Measurements from ENCODE around the gene MAP3K15.
A peak's percentile ranks its signal among the peaks of the same experiment; 100 is the strongest.

Gene MAP3K15, protein sequence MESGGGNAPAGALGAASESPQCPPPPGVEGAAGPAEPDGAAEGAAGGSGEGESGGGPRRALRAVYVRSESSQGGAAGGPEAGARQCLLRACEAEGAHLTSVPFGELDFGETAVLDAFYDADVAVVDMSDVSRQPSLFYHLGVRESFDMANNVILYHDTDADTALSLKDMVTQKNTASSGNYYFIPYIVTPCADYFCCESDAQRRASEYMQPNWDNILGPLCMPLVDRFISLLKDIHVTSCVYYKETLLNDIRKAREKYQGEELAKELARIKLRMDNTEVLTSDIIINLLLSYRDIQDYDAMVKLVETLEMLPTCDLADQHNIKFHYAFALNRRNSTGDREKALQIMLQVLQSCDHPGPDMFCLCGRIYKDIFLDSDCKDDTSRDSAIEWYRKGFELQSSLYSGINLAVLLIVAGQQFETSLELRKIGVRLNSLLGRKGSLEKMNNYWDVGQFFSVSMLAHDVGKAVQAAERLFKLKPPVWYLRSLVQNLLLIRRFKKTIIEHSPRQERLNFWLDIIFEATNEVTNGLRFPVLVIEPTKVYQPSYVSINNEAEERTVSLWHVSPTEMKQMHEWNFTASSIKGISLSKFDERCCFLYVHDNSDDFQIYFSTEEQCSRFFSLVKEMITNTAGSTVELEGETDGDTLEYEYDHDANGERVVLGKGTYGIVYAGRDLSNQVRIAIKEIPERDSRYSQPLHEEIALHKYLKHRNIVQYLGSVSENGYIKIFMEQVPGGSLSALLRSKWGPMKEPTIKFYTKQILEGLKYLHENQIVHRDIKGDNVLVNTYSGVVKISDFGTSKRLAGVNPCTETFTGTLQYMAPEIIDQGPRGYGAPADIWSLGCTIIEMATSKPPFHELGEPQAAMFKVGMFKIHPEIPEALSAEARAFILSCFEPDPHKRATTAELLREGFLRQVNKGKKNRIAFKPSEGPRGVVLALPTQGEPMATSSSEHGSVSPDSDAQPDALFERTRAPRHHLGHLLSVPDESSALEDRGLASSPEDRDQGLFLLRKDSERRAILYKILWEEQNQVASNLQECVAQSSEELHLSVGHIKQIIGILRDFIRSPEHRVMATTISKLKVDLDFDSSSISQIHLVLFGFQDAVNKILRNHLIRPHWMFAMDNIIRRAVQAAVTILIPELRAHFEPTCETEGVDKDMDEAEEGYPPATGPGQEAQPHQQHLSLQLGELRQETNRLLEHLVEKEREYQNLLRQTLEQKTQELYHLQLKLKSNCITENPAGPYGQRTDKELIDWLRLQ (N-terminal part only)

DNA sequence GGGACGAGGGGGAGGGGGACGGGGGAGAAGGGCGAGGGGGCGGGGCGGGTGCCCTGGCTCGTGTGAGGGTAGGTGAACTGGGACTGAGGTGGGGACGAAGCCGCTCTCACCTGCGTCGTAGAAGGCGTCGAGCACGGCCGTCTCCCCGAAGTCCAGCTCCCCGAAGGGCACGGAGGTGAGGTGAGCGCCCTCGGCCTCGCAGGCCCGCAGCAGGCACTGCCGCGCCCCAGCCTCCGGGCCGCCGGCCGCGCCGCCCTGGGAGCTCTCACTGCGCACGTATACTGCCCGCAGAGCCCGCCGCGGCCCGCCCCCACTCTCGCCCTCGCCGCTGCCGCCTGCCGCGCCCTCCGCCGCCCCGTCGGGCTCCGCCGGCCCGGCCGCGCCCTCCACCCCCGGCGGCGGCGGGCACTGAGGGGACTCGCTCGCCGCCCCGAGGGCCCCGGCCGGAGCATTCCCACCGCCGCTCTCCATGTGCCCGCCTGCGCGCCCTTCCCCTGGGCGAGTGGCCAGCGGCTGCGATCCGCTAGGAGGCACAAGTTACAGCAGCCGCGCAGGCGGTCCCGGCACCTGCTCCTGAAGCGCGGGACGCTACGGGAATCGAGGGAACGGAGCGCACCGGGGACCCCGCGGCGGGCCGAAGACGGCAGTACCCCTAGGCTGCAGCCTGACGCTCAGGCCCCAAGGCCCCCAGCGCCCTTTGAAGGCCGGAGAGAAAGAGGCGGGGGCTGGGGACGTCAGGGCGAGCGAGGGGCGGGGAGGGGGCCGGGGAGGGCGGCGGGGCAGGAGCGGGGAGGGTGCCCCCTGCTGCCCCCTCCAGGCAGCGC, at the start of gene MAP3K15:
TSS of gene MAP3K15 (minus strand) at position 718 of the 824 bp plus-strand sequence. CDS start at position 471, 247 bp downstream.
- DNase-seq, result peak; percentile 7 to 42

DNA sequence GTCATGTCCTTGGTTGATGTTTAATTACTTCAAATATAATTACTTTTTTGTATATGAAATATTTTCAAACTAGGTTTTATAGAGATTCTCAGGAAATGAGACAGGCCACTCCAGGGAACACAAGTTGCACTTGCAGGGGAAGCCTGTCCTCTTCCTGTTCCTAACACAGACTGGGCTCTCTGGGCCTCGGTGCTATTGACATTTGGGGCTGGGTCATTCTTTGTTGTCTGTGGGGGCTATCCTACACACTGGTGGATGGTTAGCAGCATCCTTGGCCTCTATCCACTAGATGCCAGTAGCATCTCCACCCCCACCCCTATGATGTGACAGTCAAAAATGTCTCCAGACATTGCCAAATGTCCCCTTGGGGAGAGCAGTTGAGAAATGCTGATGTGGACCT, 49.3 kb upstream of the MAP3K15 start:
- DNase-seq, result no peak

DNA sequence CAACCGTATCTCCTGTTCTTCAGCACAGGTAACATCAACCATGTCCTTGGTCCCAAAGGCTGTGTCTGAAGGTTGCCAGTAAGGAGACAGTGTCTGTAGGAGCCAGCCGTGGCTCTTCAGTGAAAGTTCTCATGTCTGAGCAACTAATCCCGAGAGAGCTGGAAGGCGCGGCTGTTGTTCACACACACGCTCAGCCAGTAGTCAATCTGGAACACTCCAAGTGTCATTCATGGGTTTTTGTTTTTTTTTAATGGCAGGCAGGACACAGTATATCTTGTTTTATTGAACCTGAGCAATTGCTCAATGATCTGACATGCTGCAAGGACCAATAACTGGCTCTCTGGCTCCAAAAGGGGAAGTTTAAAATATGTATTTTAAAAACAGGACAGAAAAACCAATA, 48.4 kb upstream of the MAP3K15 start:
- DNase-seq, result no peak

DNA sequence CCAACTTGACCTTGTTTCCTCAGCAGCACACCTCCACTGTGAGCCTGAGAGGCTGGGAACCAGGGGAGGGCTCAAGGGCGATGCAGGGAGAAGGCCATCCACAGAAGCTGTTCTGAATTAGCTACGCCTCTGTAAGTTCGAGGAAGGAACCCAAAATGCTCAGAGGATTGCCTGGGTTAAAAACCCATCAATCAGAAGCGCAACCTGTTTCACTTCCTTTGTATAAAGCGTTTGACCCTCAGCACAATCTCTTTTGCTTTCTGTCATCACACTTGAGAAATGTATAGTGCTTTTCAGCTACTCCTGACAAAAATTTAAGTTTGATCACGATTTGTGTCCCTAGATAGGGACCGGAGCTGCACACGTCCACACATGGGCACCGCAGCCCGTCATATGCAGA, 48.0 kb upstream of the MAP3K15 start:
- DNase-seq, result no peak

DNA sequence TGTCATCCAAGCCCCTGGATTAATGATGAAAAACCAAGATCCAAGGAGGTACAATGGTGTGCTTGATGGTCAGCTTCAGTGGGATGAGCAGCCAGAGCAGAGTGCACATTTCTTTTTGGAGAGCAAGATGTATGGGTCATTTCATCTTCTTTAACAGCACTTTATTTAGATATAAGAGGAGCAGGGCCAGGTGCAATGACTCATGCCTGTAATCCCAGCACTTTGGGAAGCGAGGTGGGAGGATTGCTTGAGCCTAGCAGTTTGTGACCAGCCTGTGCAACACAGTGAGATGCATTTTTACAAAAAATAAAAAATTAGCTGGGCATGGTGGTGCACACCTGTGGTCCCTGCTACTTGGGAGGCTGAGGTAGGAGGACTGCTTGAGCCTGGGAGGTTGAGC, 45.3 kb upstream of the MAP3K15 start:
- DNase-seq, result no peak

DNA sequence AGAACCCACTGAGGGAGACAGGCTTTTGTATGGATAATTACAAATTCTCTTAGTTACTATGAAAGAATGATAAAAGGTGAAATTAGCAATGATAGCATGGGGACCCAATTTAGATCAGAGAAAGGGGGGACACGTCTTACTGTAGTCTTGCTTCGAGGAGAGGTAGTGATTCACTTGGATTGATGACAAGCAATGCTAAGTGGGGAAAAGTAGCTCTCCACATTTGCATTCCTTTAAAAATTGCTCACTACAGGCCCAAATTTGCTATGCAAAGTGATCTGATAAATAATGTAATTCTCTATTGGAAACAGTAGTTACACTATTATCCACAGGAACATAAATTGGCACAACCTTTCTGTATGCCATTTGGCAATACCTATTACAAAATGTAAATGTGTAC, 42.5 kb upstream of the MAP3K15 start:
- DNase-seq, result no peak

DNA sequence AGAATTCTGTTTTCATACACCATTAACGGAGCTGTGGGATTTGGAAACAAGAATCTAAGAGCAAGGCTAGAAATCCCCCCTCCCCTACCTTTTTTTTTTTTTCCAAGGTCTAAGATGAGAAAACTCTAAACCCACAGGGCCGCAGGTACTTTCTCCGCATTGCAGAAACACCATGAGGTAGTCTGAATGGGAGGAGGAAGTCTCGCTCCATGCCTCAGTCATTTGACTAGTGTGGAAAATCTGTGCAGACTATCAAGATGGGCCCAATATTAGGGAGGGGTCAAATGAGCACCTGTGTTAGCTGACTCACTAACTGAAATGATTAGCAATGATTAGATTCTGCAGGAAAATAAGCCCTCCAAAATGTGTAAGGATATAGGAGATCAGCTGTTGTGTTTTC, 40.9 kb upstream of the MAP3K15 start:
- DNase-seq, result no peak

DNA sequence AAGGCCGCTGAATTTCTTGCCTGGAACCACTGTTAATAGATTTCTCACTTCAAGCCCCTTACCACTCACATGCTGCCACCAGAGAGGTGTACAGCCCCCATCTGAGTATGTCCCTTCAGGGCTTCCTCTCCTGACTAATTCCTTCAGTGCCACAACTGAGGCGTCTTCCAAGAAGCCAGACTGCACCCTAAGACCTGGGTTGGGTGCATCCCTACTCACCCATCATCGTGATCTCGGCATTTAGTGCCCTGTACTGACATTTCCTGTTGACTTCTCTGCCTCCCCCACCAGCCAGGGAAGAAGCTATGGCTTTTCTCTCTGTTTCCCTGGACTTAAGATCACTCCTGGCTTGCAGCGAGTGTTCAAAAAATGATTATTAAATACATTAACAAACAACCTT, 40.4 kb upstream of the MAP3K15 start:
- DNase-seq, result no peak

DNA sequence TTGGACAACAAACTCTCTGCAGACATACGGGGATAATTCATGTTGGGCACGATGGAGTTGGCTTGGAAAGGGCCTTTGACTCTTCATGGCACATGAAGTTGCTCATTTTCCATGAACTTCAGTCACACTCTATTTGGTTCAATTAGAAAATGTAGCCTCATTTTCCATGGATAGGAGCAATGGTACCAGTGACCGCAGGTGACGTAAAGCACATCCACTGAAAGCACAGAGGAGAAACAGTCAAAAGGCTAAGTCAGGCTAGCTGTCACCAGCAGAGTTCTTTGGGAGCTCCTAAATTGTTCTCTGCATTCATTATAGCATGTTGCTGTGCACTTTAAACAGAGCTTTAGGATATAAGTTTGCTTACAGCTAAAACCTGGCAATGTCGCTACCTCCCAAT, 39.9 kb upstream of the MAP3K15 start:
- no peak for DNase-seq

DNA sequence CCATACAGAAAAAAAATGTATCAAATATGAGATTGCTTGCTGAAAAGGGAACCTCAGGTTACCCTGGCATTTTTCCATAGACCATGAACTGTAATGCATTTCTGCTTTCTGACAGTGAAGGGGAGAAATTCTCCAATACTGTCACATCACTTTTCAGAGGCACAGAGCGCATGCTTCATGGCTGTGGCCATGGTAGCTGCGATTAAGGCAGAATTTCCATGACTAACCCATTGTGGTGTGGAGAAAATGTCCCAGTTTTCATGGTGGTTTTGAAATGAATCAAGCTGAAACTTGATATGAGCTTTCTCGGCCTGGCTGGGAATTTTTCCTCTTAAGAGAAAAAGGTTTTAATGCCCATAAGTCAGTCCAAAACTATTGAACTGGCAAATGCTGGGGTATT, 39.5 kb upstream of the MAP3K15 start:
- no peak for DNase-seq

DNA sequence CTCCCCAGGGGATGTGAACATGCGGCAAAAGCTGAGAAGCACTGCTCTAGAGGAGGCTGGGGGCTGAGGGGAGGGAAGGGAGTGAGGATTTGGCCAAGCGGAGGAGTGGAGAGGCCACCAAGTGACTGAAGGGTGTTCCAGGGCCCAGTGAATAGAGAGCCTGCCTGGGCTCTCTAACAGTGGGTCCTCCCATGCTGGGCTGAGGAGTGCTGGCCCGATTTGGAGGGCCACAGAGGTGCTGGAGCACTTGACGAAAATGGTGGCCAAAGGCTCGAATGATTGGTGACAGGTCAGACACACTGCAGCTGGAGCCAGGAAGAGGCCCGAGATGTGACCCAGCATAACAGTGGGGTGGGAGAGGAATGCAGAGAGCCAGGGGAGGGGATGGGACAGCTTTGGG, 37.5 kb upstream of the MAP3K15 start:
- no peak for DNase-seq

DNA sequence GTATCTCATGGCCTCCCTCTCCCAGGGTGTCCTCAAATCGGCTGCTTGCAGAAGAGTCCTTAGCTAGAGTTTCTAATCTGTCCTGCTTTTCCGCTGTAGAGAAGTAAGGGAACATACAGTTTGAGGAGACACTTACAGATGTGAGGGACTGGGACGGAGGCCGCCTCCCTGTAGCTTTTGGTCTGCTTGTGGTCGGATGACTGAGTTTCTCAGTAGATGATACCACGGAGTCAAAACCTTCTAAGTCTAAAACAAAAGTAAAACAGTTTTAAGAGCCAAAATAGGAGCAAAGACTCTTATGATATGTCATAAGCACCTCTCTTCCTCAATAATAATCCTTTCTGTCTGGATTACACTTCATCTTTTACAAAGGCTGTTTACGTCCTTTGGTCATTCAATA, 34.5 kb upstream of the MAP3K15 start:
- DNase-seq, result no peak

DNA sequence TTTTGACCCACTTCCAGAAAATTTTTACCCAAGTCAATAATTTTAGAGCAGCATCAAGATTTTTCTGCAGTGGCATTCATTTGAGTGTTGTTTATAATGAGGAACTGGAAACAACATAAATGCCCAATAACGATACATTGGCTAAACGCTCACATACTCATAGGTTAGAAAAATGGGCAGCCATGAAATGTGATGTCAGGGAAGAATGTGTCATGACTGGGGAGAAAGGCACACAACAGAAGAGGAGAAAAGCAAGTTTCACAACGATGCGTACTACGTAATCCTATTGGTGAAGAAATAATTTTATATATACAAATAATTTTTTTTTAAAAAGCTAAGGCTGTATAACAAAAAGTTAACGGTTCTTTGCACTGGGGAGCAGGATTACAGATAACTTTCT, 33.6 kb upstream of the MAP3K15 start:
- DNase-seq, result no peak

DNA sequence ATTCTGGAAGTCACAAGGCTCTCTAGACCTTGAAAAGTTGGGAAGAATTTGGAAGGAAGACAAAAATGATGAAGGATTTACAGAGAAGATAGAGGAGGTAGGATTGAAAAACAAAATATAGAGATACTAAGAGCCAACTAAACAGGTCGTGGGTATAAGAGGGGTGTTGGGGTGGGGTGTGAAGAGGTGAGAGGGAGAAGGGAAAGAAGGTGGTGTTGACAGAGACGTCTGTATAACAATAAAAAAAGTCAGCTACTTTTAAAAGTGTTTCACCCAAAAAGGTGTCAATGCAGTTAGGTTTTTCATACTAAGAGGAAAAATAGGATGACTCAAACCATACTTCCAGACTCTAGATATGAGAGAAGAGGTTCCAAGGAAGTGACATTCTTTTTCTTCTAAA, 33.0 kb upstream of the MAP3K15 start:
- DNase-seq, result no peak

DNA sequence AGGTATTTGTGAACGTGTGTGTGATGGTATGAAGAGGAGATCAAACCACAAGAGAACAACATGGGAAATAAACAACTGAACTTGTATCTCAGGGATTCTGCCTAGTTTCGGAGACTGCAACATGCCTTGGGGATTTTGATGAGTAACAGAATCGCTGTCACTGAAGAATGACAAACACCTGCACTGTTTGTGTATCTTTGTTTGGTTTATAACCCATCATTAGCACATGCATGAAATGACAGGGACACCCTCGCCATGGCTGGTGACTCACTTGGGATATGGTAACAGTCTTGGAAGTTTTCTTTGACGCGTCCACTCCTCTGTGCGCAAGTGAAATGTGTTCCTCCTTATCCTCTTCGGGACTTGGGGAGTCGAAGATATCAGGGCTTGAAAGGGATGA, 30.3 kb upstream of the MAP3K15 start:
- no peak for DNase-seq

DNA sequence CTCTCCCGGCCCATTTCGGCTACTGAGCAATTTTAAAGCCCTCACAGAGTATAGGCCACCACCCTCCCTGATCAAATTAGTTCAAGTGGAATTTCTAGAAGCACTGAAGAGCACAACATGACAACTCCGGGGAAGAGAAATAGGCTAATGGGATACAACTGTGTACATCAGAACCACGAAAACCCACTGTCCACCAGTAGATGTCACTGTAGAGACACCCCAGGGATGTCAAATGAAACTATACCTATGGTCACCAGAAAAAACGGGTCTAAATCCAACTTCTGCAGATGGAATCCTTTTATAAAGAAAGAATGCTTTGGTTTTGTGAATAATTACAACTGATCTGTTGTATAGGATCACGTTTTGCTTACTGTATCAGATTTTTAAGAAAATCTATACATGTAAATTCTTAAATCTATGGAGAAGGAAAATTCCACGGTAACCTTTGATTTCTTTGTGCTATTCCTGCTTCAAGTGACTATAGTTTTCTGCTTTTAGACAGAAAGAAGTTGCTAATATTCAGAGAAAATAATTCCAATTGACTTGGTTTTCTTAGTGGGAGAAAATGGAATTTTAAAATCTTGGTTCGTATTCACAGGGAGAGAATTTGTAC, 29.5 kb upstream of the MAP3K15 start:
- peak; percentile 25 to 64 for DNase-seq

DNA sequence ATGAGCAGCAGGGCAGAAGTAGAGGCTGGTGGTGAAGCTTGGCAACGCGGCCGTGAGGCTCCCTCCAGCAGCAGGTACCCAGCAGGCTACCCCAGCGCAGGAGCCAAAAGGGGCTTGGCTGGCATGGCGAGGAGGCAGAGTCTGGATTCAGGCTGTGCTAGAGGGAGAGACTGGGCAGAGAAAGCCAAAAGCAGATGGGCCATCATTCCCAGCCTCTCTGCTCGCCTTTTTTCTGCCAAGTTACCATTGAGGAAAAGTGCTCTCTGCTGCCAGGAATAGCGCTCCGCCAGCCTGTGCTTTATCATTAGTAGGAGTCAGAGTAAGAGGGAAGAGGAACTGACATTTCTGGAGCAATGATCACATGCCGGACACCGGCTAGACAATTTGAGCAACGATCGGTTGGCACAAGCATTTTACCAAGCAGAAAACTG, 28.7 kb upstream of the MAP3K15 start:
- DNase-seq, result no peak

DNA sequence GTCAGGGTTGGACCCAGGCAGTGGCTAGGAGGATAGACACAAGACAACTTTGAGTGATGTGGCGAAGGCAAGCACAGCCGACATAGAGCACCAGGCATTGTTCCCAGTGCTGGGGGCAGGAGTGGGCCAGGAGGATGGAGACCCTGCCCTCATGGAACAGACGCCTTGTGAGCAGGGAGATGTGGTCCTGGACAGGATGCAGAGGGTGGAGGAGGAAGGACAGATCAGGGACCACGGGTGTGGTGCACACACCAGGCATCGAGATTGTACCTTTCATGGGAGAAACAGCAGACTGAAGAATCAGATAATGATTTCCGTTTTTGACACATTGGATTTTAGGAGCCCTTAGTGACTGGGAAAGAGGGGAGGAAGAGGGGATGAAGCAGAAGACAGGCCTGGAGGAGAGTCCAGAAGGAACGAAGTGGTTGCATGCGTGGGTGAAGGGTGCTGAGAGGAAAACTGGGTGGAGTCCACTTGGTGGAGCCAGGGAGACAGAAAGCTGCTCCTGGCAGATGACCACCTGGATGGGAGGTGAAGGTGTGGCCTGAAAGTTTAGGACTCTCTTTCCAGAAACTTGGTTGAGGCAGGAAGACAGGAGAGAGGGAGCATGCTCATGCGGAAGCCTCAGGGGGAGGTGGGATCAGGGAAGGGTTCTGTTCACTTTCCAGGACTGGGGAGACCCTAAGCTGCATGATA, 27.9 kb upstream of the MAP3K15 start:
- no peak for DNase-seq

DNA sequence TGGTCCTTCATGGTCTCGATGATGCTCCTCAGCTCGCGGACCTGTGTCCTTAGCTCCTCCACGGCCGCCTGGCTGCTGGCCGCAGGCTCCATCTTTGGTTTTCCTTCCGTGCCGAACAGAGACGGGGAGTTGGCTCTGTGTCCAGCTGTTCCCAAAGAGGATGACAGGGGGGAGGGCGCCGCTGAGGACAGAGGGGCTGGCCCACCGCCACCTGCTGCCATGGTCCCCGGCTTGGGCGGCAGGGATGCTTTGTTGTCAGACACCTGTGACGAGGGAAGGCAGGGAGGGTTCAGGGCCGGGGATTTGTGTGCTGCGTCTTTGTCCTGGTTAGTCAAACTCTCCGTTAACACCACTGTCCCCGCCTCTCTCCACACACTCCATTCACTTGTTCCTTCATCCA, 26.6 kb upstream of the MAP3K15 start:
- peak in 1 of 2 experiments; percentile 15 for DNase-seq

DNA sequence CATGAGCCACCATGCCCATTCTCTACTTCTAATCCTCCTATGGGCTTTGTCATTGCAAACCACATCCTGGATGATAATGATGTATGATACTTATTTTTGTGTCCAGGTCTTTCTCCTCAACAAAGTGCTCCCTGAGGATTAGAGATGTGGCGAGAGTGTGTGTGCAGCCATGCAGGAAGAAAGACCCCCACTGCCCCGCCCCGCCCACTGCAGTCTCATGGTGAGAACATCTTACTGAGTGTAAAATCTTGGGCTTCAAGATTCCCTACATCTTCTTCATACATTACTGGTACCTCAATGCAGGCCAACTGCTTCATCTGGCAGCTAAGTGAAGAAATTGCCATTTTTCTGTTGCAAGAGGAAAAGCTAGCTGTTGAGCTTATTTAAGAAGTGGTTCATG, 25.9 kb upstream of the MAP3K15 start:
- DNase-seq, result no peak

DNA sequence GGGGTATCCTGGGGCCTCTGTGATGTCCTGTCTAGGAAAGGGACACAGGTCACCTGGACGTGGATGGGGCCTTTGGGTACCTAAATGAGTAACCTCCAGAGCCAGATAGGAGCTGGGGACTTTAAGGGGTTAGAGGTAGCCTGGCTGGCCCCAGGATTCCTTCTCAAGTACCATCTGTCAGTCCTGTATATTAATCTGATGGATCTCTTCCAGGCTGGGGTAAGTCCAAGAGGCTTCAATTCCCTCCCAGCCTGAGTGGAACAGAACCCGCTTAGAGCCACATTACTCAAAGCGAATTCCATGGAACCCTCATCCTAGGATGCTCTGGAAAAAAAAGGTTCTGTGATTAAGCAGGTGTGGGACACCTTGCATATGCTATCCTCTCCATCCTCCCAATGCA, 24.8 kb upstream of the MAP3K15 start:
- peak; percentile 14 to 73 for DNase-seq
